ENCODE measurements around the gene HNMT. TPM values are rescaled to one million over a fixed set of nuclear protein-coding genes. Genes with fewer than 3 reads are reported as not detected.

Gene HNMT
- total and polyA plus RNA-seq, 2 of the 13 experiments (the other 11 are each of a cell fraction or from before 2014, with no cell fraction given) = 279 to 309 TPM

- TF ChIP-seq GLI4 (CRISPR knock-in tag; IDR thresholded peaks at IDR 0.05; ENCODE audit: borderline replicate concordance) (no peak), XRCC5 (optimal IDR thresholded peaks at IDR 0.05; ENCODE audit: low read length) (no peak), MTA1 (CRISPR knock-in tag; IDR thresholded peaks at IDR 0.05; ENCODE audit: borderline replicate concordance) (no peak; the same call in 1 of the 2 replicates), ZNF180 (CRISPR knock-in tag; IDR thresholded peaks at IDR 0.05; ENCODE audit: borderline replicate concordance, low read depth) (no peak), DPF2 (CRISPR knock-in tag; IDR thresholded peaks at IDR 0.05; ENCODE audit: borderline replicate concordance, low read depth) (peak; percentile 88), ZSCAN22 (CRISPR knock-in tag; IDR thresholded peaks at IDR 0.05) (no peak), ZNF597 (CRISPR knock-in tag; IDR thresholded peaks at IDR 0.05) (no peak), ZFP41 (CRISPR knock-in tag; IDR thresholded peaks at IDR 0.05; ENCODE audit: borderline replicate concordance) (no peak), SRY (CRISPR knock-in tag; IDR thresholded peaks at IDR 0.05) (no peak), KDM5A (IDR thresholded peaks at IDR 0.05; ENCODE audit: borderline replicate concordance, low read length) (0 out of 2 replicates have a peak, but pooled peaks have one; percentile 25), ZNF713 (CRISPR knock-in tag; IDR thresholded peaks at IDR 0.05) (no peak), BCL6 (CRISPR knock-in tag; IDR thresholded peaks at IDR 0.05) (peak; percentile 100), ARHGAP35 (CRISPR knock-in tag; IDR thresholded peaks at IDR 0.05; ENCODE audit: borderline replicate concordance) (no peak), RXRB (CRISPR knock-in tag; IDR thresholded peaks at IDR 0.05; ENCODE audit: borderline replicate concordance) (peak; percentile 92), NFATC3 (CRISPR knock-in tag; IDR thresholded peaks at IDR 0.05) (no peak), ZNF788 (CRISPR knock-in tag; IDR thresholded peaks at IDR 0.05; ENCODE audit: borderline replicate concordance) (no peak), ZFP90 (CRISPR knock-in tag; IDR thresholded peaks at IDR 0.05; ENCODE audit: borderline replicate concordance) (no peak), IKZF4 (CRISPR knock-in tag; IDR thresholded peaks at IDR 0.05; ENCODE audit: borderline replicate concordance, low read depth, not compliant biosample characterization) (no peak)
These were observed 35.4 kb upstream of the HNMT start (continued) for GRCh38 chr2:137928547-137929518.

All from HepG2 (cell line).